Motor neuron (in vitro differentiated cells): Measurements from ENCODE around the gene PPP4R4. TPM values are rescaled to one million over a fixed set of nuclear protein-coding genes. Genes with fewer than 3 reads are reported as not detected.
"Not testable (repeated sequence)": the region's sequence is repeated elsewhere in the genome, so short reads cannot be mapped to it uniquely, and the experiment has no call there.

Source experiments
- ATAC-seq, 8 experiments: fragments of 200-7000 bp; cut with Tn5 transposase; replicated peaks in 6 of 8; 2 replicates each; pipeline ENCODE4 v1.8.0; 2021; ENCODE audit warnings: mild to moderate bottlenecking in 8 of 8, moderate library complexity in 8 of 8
- H3K27ac ChIP-seq, 2 donors: fragments of 250-450 bp; sonication (Bioruptor Pico); 2 replicates each; pipeline ENCODE4 v1.9.0; 2021; ENCODE audit warnings: antibody characterized with exemption in 2 of 2, mild to moderate bottlenecking in 2 of 2, moderate library complexity in 1 of 2
- H3K4me1 ChIP-seq, 2 donors: fragments of 250-450 bp; sonication (Bioruptor Pico); replicated peaks in 1 of 2; 2 replicates each; pipeline ENCODE4 v1.6.1; 2021; ENCODE audit warnings: antibody characterized with exemption in 2 of 2, mild to moderate bottlenecking in 2 of 2, moderate library complexity in 1 of 2
- H3K4me3 ChIP-seq, 5 donors: fragments of 250-450 bp; sonication (Bioruptor Pico); 2 replicates each; pipeline ENCODE4 v1.9.0; 2021; ENCODE audit warnings: antibody characterized with exemption in 5 of 5, mild to moderate bottlenecking in 5 of 5, moderate library complexity in 4 of 5
- WGBS, 10 experiments: fragments of 450-650 bp; shearing (Covaris generic); methylation state at CpG; one replicate each; pipeline ENCODE4 v1.0.0; 2022; 5-methylcytosine and 5-hydroxymethylcytosine counted together
- in situ Hi-C, 9 experiments: fragments of 400-800 bp; cut with MboI; loops; one replicate each; pipeline ENCODE4 v1.15.0; 2021; ENCODE audit warnings: low sequenced_read_pairs in 9 of 9, low pct_unique_long_range_greater_than_20kb in 2 of 9; ENCODE audit not compliant: unreplicated experiment in 9 of 9
- total RNA-seq, 8 experiments: library from RNA; unstranded; fragments of 300-600 nt; gene quantifications; 2 replicates each; pipeline versions ENCODE4 v1.2.3 to v1.2.4, GENCODE V29; 2022

Gene PPP4R4
- total RNA-seq, 8 experiments from 2014 or later = 2.1 to 13.8 (median 7.7) TPM

DNA sequence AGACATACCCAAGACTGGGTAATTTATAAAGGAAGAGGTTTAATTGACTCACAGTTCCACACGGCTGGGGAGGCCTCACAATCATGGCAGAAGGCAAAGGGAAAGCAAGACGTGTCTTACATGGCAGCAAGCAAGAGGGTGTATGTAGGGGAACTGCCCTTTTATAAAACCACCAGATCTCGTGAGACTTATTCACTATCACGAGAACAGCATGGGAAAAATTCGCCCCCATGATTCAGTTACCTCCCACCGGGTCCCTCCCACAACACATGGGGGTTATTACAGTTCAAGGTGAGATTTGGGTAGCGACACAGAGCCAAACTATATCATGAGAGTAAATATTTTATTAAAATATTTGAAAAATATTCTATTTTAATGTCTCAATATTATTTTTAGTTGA is 94.5 kb downstream of the PPP4R4 start:
- WGBS, 10 experiments = 44 to 100% (median 90%) methylated on average over 2 to 7 of the region's 7 CpGs; no CpG with 5 or more reads in 2 of the 10 experiments
- H3K4me1 ChIP-seq, ATAC-seq, in situ Hi-C loops, H3K27ac ChIP-seq, H3K4me3 ChIP-seq: not testable (repeated sequence)

DNA sequence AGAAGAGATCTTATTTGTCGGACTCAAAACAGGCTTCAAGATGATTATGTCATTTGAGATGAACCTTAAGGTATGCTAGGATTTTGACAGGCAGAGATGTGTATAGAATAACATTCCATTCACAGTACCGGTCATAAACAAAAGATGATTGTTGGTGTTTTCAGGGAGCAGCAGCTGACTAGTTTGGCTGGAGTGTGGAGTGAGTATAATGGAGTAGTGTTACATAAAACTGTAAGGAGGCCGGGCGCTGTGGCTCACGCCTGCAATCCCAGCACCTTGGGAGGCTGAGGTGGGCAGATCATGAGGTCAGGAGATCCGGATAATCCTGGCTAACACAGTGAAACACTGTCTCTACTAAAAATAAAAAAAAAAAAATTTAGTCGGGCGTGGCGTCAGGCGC is 95.0 kb downstream of the PPP4R4 start:
- in situ Hi-C loops = no loop called here
- 60 to 100% (median 89%) methylated on average over 1 to 7 of the region's 10 CpGs for WGBS, 10 experiments
- H3K27ac ChIP-seq = no peak overlapping the region
- no peak for ATAC-seq
- H3K4me3 ChIP-seq = no peak overlapping the region
- H3K4me1 ChIP-seq = no peaks in the 10 kb centered on the region

- H3K4me3 ChIP-seq, in situ Hi-C loops, H3K4me1 ChIP-seq, ATAC-seq, H3K27ac ChIP-seq: not testable (repeated sequence)
- WGBS, 10 experiments = 45 to 100% (median 89%) methylated on average over 2 to 11 of the region's 11 CpGs; no CpG with 5 or more reads in 2 of the 10 experiments
Observed at GRCh38 chr14:94276898-94277561, 102.9 kb downstream of the PPP4R4 start.

DNA sequence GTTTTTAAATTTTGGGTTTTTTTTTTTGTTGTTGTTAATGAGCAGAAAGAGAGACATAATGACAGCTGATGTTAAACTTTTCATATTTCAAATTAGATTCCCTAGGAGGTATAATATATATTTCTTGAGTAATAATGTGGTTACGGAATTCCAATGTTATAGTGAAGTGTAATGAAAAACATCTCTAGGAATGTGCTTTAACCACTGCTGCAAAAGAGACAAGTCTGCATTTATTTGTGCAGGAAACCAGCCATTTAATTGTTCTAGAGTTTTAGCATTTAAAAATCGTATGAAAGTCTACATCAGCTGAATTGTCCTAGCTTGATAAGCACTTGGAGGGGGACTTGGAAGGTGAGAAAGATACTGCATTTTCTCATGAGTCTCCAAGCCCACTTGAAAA is 104.6 kb downstream of the PPP4R4 start:
- no peak overlapping the region for H3K27ac ChIP-seq
- 8 to 100% (median 78%) methylated on average over 1 to 2 of the region's 2 CpGs; no CpG with 5 or more reads in 1 of the 10 experiments for WGBS, 10 experiments
- H3K4me1 ChIP-seq = no peaks in the 10 kb centered on the region
- H3K4me3 ChIP-seq = no peak overlapping the region
- ATAC-seq = no peak
- in situ Hi-C loops = no loop called here

DNA sequence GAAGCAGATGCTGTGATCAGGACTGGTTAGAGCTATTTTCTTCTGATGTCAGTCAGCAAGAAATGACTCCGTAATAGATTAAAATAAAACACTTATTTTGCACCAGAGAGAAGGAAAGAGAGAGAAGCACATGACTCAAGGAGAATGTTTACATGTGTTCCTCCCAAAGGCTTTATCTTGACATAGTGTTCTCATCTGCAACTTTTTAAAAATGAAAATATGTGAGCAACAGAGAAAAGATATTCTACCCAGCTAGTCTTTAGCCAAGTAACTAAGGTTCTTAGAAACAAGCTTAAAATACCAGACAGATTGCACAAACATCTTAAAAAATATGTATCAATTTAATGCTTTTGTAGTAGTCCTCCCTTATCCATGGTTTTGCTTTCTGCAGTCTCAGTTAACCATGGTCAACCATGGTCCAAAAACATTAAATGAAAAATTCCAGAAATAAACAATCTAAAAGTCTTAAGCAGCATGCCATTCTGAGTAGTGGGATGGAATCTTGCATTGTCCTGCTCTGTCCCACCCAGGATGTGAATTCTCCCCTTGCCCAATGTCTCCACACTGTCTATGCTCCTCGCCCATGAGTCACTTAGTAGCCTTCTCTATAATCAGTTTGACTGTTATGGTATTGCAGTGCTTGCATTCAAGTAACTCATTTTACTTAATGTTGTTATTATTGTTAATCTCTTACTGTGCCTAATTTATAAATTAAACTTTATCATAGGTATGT is 109.0 kb downstream of the PPP4R4 start:
- in situ Hi-C loops = no loop called here
- 0 to 100% (median 100%) methylated on average over 1 to 2 of the region's 2 CpGs; no CpG with 5 or more reads in 3 of the 10 experiments for WGBS, 10 experiments
- Histone ChIP-seq H3K4me3 (no peak overlapping the region), H3K4me1 (no peaks in the 10 kb centered on the region), H3K27ac (no peak overlapping the region)
- no peak for ATAC-seq

- no peak overlapping the region for H3K27ac ChIP-seq
- no peak overlapping the region for H3K4me3 ChIP-seq
- ATAC-seq = peak in 1 of 8 experiments; percentile 77
- 30 to 100% (median 69%) methylated on average over 1 to 2 of the region's 2 CpGs; no CpG with 5 or more reads in 3 of the 10 experiments for WGBS, 10 experiments
- H3K4me1 ChIP-seq = no peaks in the 10 kb centered on the region
- in situ Hi-C loops = no loop called here
Observed at GRCh38 chr14:94284221-94284620, 110.1 kb downstream of the PPP4R4 start.

GRCh38 chr14:94285158-94285557 is 111.0 kb downstream of the PPP4R4 start:
- Histone ChIP-seq H3K4me1 (no peaks in the 10 kb centered on the region), H3K4me3 (no peak overlapping the region), H3K27ac (no peak overlapping the region)
- ATAC-seq = no peak
- in situ Hi-C loops = no loop called here

DNA sequence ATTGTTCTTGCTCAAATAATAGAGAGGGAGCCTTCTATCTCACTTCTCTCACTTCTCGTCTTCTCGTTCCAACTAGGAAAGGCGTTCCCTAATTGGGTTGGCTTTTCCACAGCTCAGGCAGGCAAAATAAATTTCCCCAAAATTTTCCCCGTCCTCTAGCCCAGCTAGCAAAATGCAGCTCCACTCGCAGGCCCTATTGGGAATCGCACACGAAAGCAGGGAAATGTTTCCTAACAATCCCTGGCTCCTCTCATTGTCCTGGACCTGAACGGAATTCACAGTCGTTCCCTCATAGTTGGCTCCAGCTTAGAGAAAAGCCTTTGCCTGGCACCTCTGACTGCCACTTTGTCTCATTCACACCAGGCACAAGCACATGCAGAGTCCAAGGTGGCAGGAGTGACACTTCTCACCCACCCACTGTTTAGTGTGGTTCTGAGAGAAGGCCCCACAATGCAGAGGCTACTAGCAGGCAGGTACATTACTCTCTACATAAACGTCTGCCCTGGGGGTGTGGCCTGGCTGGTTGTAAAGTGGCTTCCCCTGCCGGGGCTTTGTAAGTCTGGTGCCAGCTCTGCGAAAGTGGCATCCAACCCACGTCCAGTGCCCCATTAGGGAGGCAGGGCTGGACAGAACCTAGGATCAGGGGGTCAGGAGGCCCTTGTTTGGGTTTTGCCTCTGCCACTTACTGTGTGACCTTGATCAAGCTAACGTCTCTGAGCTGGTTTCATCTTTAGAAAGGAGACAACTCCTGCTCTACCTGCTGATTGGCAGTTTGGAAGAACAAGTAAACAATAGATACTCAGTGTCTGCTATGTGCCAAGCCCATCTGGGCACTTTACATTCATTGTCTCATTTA is 114.7 kb downstream of the PPP4R4 start:
- H3K4me1 ChIP-seq = no peaks in the 10 kb centered on the region
- ATAC-seq = no peak
- no peak overlapping the region for H3K27ac ChIP-seq
- no peak overlapping the region for H3K4me3 ChIP-seq
- WGBS, 10 experiments = 17 to 96% (median 83%) methylated on average over 3 to 11 of the region's 14 CpGs; no CpG with 5 or more reads in 2 of the 10 experiments
- in situ Hi-C loops = no loop called here

GRCh38 chr14:94290197-94290596 is 116.1 kb downstream of the PPP4R4 start:
- H3K4me3 ChIP-seq = no peak overlapping the region
- H3K4me1 ChIP-seq = no peaks in the 10 kb centered on the region
- ATAC-seq = no peak
- H3K27ac ChIP-seq = no peak overlapping the region
- 22 to 90% (median 57%) methylated on average over 1 to 4 of the region's 8 CpGs; no CpG with 5 or more reads in 3 of the 10 experiments for WGBS, 10 experiments
- in situ Hi-C loops = no loop called here

- Histone ChIP-seq H3K4me3 (no peak overlapping the region), H3K4me1 (no peaks in the 10 kb centered on the region), H3K27ac (no peak overlapping the region)
- in situ Hi-C loops = no loop called here
- ATAC-seq = no peak
- WGBS, 10 experiments = 49 to 100% (median 96%) methylated on average over 2 to 6 of the region's 13 CpGs; no CpG with 5 or more reads in 6 of the 10 experiments
Observed at GRCh38 chr14:94291159-94291905, 117.2 kb downstream of the PPP4R4 start.

GRCh38 chr14:94291906-94292525 is 117.9 kb downstream of the PPP4R4 start:
- 37 to 95% (median 64%) methylated on average over 2 to 14 of the region's 15 CpGs; no CpG with 5 or more reads in 2 of the 10 experiments for WGBS, 10 experiments
- Histone ChIP-seq H3K4me3 (no peak overlapping the region), H3K27ac (no peak overlapping the region), H3K4me1 (no peaks in the 10 kb centered on the region)
- in situ Hi-C loops = no loop called here
- ATAC-seq = no peak

- 83 to 100% (median 100%) methylated on average over 1 to 2 of the region's 3 CpGs; no CpG with 5 or more reads in 4 of the 10 experiments for WGBS, 10 experiments
- no peak overlapping the region for H3K27ac ChIP-seq
- peak in 1 of 8 experiments; percentile 7 for ATAC-seq
- H3K4me3 ChIP-seq = no peak overlapping the region
- H3K4me1 ChIP-seq = no peaks in the 10 kb centered on the region
- in situ Hi-C loops = no loop called here
Observed at GRCh38 chr14:94292526-94292871, 118.4 kb downstream of the PPP4R4 start.
